Esophagus (tissue), 2 donors: ENCODE measurements around the gene REEP3. TPM values are rescaled to one million over a fixed set of nuclear protein-coding genes. Genes with fewer than 3 reads are reported as not detected.

ENCODE experiments used
- H3K27ac ChIP-seq, 2 donors: one replicate each; pipeline ENCODE4 v1.5.1; 2013; ENCODE audit warnings: low read depth in 2 of 2, mild to moderate bottlenecking in 2 of 2, inconsistent platforms in 1 of 2, low read length in 1 of 2, moderate library complexity in 1 of 2
- H3K27me3 ChIP-seq, 2 donors: one replicate each; pipeline ENCODE4 v1.6.1; 2013; ENCODE audit warnings: low read length in 2 of 2, control low read depth in 1 of 2, mild to moderate bottlenecking in 1 of 2; ENCODE audit not compliant: insufficient read depth in 2 of 2, control insufficient read depth in 1 of 2
- H3K36me3 ChIP-seq, 2 donors: one replicate each; pipeline ENCODE4 v1.6.1; 2013; ENCODE audit warnings: low read length in 1 of 2; ENCODE audit not compliant: control insufficient read depth in 2 of 2, insufficient read depth in 2 of 2
- H3K4me1 ChIP-seq, 2 donors: one replicate each; pipeline ENCODE4 v1.6.1; 2013; ENCODE audit warnings: low read length in 1 of 2; ENCODE audit not compliant: control insufficient read depth in 2 of 2, insufficient read depth in 2 of 2
- H3K4me3 ChIP-seq, 2 donors: one replicate each; pipeline ENCODE4 v1.5.1; 2013; ENCODE audit warnings: low read length in 2 of 2, mild to moderate bottlenecking in 2 of 2, low read depth in 1 of 2, moderate library complexity in 1 of 2
- H3K9me3 ChIP-seq, 2 donors: one replicate each; pipeline ENCODE4 v1.6.1; 2013; ENCODE audit warnings: mild to moderate bottlenecking in 2 of 2, low read depth in 1 of 2, low read length in 1 of 2, moderate library complexity in 1 of 2; ENCODE audit not compliant: control insufficient read depth in 2 of 2, insufficient read depth in 1 of 2
- WGBS, 2 donors: extraction: QIAGEN DNeasy Blood & Tissue Kit; methylation state at CpG; one replicate each; pipeline ENCODE4 v1.1.7; 2013; 5-methylcytosine and 5-hydroxymethylcytosine counted together
- polyA plus RNA-seq, 2 donors: library from polyadenylated mRNA; stranded (reverse); fragments of 200-250 nt; gene quantifications; one replicate each; pipeline ENCODE4 v1.2.3, GENCODE V29; 2013
- donor health status: healthy with polysubstance abuse.
- donor health status: Bipolar disorder and iron deficiency.

The REEP3 gene, protein sequence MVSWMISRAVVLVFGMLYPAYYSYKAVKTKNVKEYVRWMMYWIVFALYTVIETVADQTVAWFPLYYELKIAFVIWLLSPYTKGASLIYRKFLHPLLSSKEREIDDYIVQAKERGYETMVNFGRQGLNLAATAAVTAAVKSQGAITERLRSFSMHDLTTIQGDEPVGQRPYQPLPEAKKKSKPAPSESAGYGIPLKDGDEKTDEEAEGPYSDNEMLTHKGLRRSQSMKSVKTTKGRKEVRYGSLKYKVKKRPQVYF
- 1 to 10 TPM; 7.3 to 10.0 TPM for polyA plus RNA-seq

DNA sequence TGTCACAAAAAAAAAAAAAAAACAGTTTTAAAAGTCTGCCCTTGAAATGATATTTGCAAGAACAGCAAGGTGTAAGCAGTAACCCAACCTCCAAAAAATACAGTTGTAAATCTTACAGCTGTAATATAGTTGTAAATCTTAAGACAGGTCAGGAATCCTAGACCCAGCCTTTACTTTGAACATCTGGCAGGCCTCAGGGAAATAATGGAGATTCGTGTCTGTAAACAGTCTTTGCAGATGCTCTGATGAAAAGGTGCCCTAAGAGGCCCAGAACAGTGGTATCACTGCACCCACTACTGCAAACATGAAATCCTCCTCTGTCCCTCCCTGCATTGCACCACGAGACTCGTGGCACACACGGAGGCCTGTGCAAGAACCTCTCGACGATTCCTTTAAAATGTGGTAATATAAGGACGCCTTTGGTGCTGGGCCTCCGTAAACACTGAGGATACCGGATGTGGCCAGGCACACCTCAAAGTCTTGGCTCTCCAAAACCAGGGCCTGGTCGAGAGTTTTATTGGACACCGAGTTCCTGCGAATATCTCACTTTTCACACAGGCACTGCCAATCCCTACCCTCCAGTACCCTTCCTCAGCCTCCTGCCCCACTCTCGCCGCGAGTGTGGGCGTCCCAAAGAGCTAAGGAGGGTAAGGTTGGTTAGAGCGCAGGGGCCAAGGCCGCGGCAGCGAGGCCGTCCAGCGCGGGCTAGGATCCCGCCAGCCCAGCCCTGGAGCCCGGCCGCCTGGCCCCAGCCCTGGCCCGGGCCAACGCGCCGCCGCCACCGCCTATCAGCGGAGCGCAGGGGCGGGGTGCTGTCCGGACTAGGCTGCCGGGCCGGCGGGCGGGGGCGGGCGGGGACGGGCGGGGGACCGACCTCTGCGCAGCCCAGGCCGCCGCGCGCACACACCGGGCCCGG lies at the start of gene REEP3:
TSS of gene REEP3 (plus strand) at position 902 of the 916 bp plus-strand sequence. CDS start 145 bp downstream, outside the sequence.
- no peaks in the 10 kb centered on the region for H3K36me3 ChIP-seq
- H3K9me3 ChIP-seq: no peaks in the 10 kb centered on the region
- WGBS, 2 donors: 6 to 8% methylated on average over 28 to 52 of the region's 52 CpGs
- peak within 1 kb of the TSS; percentile 99 to 100 for H3K27ac ChIP-seq
- no peaks in the 10 kb centered on the region for H3K4me1 ChIP-seq
- peak within 1 kb of the TSS; percentile 87 to 93 for H3K4me3 ChIP-seq
- H3K27me3 ChIP-seq: no peaks in the 10 kb centered on the region

DNA sequence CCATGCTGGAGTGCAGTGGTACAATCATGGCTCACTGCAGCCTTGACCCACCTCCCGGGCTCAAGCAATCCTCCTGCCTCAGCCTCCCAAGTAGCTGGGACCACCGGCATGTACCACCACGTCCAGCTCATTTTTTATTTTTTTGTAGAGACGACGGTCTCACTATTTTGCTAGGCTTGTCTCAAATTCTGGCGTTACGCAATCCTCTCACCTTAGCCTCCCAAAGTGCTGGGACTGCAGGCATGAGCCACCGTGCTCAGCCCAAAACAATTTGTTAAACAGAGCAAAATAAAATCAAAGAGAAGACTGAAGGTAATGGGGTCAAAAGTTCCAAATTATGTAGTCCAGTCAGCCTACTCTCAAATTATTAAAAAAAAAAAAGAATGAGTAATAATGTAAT lies 46.7 kb upstream of the REEP3 start:
- H3K36me3 ChIP-seq: no peaks in the 10 kb centered on the region
- WGBS, 2 donors: 94% methylated on average over 8 of the region's 8 CpGs
- no peaks in the 10 kb centered on the region for H3K9me3 ChIP-seq

DNA sequence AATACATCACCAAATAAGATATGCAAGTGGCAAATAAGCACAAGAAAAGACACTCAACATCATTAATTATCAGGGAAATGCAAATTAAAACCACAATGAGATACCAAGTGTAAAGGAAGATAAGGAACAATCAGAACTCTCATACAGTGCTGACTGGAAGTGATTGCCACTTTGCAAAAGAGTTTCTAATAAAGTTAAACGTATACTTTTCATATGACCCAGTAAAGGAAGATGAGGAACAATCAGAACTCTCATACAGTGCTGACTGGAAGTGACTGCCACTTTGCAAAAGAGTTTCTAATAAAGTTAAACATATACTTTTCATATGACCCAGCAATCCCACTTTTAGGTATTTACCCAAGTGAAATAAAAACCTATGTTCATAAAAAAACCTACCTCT lies 43.3 kb upstream of the REEP3 start:
- Histone ChIP-seq H3K27ac (no peak overlapping the region), H3K27me3 (no peaks in the 10 kb centered on the region), H3K36me3 (no peaks in the 10 kb centered on the region), H3K9me3 (no peaks in the 10 kb centered on the region), H3K4me1 (no peaks in the 10 kb centered on the region), H3K4me3 (no peak overlapping the region)
- WGBS, 2 donors: 61 to 63% methylated on average over 1 of the region's 1 CpG

More for the DNA sequence above, 46.7 kb upstream of the REEP3 start:
- no peak overlapping the region for H3K27ac ChIP-seq
- H3K4me3 ChIP-seq: no peak overlapping the region
- H3K4me1 ChIP-seq: no peaks in the 10 kb centered on the region
- no peaks in the 10 kb centered on the region for H3K27me3 ChIP-seq

DNA sequence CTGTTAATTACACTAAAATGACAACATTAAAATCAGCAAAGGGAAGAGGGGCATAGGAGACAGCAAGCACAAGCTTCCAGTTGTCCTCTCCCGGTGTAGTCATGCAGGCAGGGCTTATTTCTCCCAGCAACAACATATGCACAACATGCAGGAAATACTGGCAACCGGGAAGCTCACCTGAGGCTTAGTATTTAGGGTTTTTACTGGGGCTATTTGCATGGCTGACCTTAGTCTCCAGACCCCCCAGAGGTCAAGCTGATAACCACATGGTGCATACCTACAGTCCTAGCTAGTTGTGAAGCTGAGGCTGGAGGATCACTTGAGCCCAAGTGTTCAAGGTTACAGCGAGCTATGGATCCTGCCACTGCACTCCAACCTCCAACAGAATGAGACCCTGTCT lies 42.6 kb upstream of the REEP3 start:
- WGBS, 2 donors: 84 to 85% methylated on average over 3 of the region's 3 CpGs
- H3K4me3 ChIP-seq: no peak overlapping the region
- H3K4me1 ChIP-seq: no peaks in the 10 kb centered on the region
- no peak overlapping the region for H3K27ac ChIP-seq
- no peaks in the 10 kb centered on the region for H3K36me3 ChIP-seq
- H3K9me3 ChIP-seq: no peaks in the 10 kb centered on the region
- H3K27me3 ChIP-seq: no peaks in the 10 kb centered on the region

DNA sequence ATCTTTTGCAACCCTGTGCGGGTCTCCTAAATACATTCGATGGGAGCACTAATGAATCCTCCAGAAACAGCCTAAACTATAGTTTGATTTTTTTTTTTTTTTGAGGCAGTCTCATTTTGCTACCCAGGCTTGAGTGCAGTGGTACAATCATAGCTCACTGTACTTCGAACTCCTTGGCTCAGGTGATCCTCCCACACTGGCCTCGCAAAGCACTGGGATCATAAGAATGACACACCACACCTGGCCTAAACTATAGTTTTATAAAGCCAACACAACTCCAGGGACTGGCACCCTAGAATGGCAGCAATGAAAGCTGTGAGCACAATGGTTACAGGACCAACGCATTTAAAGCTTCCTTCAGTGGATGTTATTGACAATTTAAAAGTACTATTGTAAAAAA lies 41.0 kb upstream of the REEP3 start:
- 88 to 91% methylated on average over 5 of the region's 5 CpGs for WGBS, 2 donors
- Histone ChIP-seq H3K27ac (no peak overlapping the region), H3K4me3 (no peak overlapping the region), H3K36me3 (no peaks in the 10 kb centered on the region), H3K27me3 (no peaks in the 10 kb centered on the region), H3K4me1 (no peaks in the 10 kb centered on the region), H3K9me3 (no peaks in the 10 kb centered on the region)

DNA sequence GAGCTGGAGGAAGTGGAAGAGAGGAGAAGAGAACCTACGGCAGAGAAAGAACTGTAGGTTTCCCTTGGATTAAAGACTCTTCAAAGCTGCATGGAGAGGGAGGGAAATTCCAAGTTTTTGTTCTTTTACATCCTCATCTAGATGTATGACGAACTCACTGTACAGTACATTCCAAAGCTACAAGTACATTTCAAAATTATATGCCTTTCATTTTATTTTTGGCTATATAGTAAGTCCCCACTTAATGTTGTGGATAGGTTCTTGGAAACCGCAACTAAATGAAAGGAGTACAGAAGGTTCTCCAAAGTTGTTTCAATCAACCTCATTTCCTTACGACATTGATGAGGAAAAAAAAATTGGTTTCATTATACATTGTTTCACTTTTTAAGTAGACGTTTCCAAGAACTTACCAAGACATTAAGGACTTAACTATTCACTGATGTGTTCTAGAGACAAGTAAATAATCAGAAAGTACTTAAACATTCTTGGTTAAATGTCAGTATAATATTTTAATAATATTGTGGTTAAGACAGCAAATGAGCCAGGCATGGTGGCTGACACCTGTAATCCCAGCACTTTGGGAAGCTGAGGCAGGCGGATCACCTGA lies 39.3 kb upstream of the REEP3 start:
- 64 to 73% methylated on average over 6 of the region's 6 CpGs for WGBS, 2 donors
- no peaks in the 10 kb centered on the region for H3K9me3 ChIP-seq
- H3K4me1 ChIP-seq: no peaks in the 10 kb centered on the region
- no peak overlapping the region for H3K27ac ChIP-seq
- H3K27me3 ChIP-seq: no peaks in the 10 kb centered on the region
- no peak overlapping the region for H3K4me3 ChIP-seq
- H3K36me3 ChIP-seq: no peaks in the 10 kb centered on the region

DNA sequence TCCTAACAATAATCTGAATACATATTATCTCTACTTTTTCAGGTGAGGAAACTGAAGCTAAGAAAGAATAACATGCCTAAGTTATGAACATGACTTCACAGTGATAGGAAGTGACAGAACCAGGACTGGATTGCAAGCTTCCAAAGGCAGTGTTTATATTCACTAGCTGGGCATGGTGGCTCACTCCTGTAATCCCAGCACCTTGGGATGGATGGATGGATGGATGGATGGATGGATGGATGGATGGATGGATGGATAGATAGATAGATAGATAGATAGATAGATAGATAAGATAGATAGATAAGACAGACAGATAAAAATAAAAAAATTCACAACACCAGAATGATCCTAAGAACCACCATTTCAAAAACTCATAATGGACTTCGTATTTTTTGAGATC lies 37.2 kb upstream of the REEP3 start:
- H3K27me3 ChIP-seq: no peaks in the 10 kb centered on the region
- H3K27ac ChIP-seq: no peak overlapping the region
- 93 to 96% methylated on average over 1 of the region's 1 CpG for WGBS, 2 donors
- H3K36me3 ChIP-seq: no peaks in the 10 kb centered on the region
- no peak overlapping the region for H3K4me3 ChIP-seq
- no peaks in the 10 kb centered on the region for H3K4me1 ChIP-seq
- H3K9me3 ChIP-seq: no peaks in the 10 kb centered on the region

DNA sequence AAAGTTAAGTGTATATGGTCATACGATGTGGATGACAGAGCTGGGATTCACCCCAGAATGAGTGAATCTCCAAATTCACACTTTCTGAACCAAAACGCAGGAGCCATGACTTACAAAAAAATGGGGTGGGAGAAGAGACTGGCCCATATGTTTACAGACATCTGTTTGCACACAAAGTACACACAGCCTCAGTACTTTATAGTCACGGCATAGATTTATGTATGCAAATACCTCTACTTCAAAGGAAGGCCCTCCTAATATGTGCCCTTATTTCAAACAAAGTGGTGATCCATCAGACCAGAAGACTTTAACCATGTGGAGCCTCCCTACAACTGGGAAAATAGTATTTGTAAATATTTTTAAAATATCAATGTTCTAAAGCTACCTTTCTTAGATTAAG lies 33.2 kb upstream of the REEP3 start:
- 83 to 88% methylated on average over 3 of the region's 3 CpGs for WGBS, 2 donors
- peaks cover 0 to 2% of the 10 kb centered on the region in 2 donors for H3K36me3 ChIP-seq
- H3K9me3 ChIP-seq: no peaks in the 10 kb centered on the region
- peaks cover 0 to 2% of the 10 kb centered on the region in 2 donors for H3K4me1 ChIP-seq
- no peak overlapping the region for H3K4me3 ChIP-seq
- H3K27me3 ChIP-seq: no peaks in the 10 kb centered on the region
- no peak overlapping the region for H3K27ac ChIP-seq

DNA sequence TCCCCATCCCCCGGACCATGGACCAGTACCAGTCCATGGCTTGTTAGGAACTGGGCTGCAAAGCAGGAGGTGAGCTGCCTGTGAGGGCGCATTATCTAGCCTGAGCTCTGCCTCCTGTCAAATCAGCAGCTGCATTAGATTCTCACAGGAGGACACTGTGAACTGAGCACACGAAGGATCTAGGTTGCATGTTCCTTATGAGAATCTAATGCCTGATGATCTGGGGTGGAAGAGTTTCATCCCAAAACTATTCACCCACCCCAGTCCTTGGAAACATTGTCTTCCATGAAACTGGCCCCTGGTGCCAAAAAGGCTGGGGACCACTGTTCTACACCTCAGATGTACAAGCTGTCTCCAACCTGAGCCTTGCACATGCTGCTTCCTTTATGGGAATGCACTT lies 31.4 kb upstream of the REEP3 start:
- peaks cover 0 to 2% of the 10 kb centered on the region in 2 donors for H3K36me3 ChIP-seq
- 95% methylated on average over 3 of the region's 3 CpGs for WGBS, 2 donors
- H3K4me3 ChIP-seq: no peak overlapping the region
- H3K4me1 ChIP-seq: peaks cover 0 to 2% of the 10 kb centered on the region in 2 donors
- no peaks in the 10 kb centered on the region for H3K27me3 ChIP-seq
- no peaks in the 10 kb centered on the region for H3K9me3 ChIP-seq
- H3K27ac ChIP-seq: no peak overlapping the region
